ENCODE results near the gene LEFTY1.
"Not testable (repeated sequence)": the region's sequence is repeated elsewhere in the genome, so short reads cannot be mapped to it uniquely, and the experiment has no call there.

The LEFTY1 gene

DNA sequence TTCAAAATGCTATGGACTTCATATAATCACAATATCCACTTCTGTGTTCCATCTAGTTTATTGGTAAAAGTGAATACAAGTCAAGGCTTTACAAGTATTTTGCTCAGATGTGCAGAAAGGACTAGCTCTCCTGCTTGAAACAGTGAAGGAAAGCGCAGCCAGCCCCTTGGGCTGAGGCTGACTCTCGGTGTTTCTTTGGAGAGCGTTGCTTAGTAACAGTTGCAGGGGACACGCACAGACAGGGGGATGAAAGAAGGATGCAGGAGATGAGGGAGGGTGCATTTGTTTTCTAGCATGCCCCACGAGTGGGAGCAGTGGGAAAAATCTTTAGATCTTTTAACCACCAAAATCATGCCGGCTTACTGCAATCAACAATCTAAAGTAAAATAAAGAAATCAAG is 26.0 kb upstream of the LEFTY1 start:
- DNase-seq, result no peak

GRCh38 chr1:225914391-225914790 is 25.4 kb upstream of the LEFTY1 start:
- DNase-seq, result no peak

DNA sequence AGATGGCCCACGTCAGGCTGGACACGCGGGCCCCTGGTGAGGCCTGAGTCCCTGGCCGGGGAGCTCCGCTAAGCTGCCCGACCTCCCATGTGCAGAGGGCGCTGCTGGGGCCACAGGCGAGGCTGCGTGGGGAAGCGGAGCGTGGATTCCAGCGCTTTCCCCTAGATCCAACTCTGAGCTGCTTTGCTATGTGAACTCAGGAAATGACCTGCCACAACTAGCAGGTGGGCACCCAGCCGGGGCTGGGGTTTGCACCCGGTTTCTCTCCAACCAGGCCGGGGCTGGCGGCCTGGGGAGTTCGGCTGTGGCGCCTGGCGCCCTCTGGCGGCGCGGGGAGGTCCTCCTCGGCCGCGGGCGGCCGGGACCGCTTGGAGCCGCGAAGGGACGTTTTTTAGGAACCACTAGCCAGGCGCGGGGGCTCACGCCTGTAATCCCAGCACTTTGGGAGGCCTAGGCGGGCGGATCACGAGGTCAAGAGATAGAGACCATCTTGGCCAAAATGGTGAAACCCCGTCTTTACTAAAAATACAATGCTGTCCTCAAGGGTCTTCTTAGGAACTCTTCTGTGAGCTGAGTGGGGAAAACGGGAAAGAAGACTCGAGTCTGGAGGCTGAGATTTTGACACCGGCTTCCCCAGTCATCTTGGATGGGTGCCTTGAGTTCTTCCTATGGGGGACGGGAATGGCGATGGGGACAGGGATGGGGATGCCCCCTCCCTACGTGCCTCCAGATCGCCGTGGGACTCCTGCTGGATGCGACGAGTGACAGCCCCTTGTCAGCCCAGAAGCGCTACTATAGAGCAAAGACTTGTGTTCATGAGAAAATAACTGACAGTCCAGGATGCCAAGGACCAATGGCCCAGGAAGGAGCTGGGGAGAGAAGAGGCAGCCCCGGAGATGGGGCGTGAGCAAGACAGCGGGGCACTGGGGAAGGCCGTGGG is 22.5 kb upstream of the LEFTY1 start:
- DNase-seq, result peak; percentile 84

DNA sequence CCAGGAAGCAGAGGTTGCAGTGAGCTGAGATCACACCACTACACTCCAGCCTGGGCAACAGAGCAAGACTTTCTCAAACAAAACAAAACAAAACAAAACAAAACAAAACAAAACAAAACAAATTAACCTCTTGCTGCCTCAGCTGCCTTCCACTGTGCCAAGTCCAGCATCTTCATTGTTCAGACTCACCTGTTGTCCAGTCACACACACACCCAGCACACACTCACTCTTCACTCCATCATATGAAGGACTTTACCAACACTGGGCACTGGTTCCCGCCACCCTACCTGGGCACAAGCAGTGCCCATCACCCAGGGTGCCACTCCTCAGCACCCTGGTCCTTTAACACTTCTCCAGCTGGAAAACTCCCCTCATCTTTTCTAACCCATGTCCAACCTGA is 20.5 kb upstream of the LEFTY1 start:
- no peak for DNase-seq

DNA sequence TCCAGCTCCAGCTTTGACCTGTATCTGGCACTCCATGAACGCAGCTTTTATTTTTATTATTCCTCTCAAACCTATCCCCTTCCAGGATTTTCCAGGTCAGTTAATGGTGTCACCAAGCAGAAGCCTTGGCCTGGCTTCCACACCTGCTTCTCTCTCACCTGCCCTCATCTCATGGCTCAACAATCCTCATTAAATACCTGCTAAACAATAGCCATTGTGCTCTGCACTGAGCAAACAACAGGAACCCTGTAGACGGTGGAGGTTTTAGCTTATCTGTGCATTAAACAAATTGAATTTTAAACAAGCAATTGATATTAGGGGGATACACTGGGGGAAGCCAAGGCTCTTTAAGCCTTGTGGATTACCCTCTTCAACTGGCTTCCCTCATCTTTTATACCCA is 19.8 kb upstream of the LEFTY1 start:
- DNase-seq, result no peak

DNA sequence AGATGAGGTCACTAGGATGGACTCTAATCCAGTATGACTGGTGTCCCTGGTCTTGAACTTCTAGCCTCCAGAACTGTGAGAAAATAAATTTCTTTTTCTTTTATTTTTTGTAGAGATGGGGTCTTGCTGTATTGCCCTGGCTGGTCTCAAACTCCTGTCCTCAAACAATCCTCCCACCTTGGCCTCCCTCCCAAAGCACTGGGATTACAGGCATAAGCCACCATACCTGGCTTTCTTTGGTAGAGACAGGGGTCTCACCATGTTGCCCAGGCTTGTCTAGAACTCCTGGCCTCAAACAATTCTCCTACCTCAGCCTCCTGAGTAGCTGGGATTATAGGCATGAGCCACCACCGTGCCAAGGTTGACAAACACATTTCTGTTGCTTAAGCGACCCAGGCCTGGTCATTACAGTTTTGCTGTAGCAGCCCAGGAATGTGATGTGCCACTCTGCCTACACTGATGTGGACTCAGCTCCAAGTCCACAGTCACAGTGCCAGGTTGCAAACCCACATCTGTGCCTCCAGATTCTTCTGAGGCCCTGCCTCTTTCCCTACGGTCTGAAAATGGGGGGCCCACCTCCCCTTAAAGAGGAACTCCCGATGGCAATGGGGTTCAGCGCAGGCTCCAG is 19.2 kb upstream of the LEFTY1 start:
- DNase-seq, result no peak

DNA sequence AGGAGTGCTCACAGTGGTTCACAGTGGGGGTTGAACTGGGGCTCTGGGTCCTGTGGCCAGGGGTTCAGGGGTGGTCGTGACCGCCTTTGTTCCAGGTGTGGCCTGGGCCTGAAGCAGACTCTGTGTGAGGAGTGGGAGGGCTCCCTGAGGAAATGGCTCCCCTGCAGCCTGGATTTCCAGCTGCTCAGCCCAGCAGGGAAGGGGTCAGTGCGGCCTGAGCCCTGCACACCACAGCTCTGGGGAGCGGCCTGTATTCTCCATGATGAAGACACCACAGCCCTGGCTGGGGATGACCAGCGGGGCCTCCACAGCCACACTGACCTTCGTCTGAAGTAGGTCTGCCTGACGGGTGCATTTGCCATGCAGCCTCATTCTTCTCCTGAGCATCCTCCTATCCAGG is 18.4 kb upstream of the LEFTY1 start:
- DNase-seq, result no peak

DNA sequence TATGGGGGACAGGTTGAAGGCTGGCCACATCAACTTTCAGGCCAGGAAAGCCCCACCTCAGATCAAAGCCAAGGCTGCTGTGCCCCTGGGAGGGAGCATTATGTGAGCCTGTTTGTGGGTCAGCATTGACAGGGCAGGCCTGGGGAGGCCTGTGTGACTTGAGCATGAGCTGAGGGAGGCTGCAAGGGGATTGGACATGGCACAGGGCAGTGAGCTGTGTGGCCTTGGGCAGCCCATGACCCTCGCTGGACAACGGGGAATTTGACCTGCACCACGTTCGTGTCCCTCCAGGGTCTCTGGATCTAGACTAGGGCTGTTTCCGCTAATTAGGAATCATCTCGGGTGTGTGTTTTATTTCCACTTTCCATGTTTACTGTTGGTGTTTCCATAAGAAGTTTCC is 17.5 kb upstream of the LEFTY1 start:
- no peak for DNase-seq

DNA sequence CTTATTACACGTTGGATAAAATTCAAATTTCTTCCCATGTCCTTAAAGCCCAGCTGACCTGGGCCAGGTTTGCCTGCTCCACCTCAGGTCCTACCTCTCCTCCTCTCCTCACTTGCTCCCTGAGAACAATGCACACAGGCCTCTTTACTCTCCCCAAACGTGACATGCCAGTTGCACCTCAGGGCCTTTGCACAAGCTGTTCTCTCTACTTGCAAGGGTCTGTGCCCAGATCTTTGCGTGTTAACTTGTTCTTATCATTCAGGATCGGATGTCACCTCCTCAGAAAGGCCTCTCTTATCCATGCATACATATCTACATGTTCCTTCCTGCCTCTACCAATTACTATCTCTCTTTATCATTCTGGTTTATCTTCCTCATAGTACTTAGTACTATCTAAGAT is 14.7 kb upstream of the LEFTY1 start:
- DNase-seq, result no peak

GRCh38 chr1:225899044-225899925 is 10.3 kb upstream of the LEFTY1 start:
- no peak for DNase-seq

GRCh38 chr1:225897595-225898514 is 8.9 kb upstream of the LEFTY1 start:
- DNase-seq, result peak; percentile 44

DNA sequence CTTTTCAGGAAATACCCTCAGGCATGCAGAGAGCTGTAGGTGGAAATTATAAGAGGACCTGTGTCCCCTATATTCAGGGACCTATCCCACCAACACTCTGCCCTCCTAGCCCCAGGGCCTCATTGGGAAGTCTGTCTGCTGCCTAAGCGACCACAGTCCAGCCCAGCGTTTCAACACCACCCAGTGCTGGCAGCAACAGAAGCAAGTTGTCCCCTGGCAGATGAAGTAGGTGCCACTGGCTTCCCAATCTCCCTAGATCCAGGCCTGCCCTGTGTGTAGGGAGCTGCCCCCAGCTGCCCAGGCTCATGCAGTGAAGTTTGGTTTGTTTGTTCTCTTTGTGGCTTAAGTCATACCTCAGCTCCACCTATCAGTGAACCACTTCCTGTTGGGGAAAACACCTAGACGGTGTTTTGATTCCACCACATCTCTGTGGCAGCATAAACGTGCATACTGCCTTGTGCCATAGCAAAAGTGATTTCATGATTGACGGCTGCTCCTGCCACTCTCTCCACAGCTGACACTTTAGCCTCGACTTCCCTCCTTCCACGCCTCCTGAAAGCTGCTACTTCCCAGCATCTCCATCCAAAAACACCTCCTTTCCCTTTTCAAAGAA is 8.1 kb upstream of the LEFTY1 start:
- peak; percentile 57 for DNase-seq

- DNase-seq, result no peak
Observed at GRCh38 chr1:225896494-225896893, 7.5 kb upstream of the LEFTY1 start.

GRCh38 chr1:225892307-225892706 is 3.4 kb upstream of the LEFTY1 start:
- DNase-seq, result no peak

- DNase-seq, result no peak
Observed at GRCh38 chr1:225891229-225891972, 2.5 kb upstream of the LEFTY1 start.

DNA sequence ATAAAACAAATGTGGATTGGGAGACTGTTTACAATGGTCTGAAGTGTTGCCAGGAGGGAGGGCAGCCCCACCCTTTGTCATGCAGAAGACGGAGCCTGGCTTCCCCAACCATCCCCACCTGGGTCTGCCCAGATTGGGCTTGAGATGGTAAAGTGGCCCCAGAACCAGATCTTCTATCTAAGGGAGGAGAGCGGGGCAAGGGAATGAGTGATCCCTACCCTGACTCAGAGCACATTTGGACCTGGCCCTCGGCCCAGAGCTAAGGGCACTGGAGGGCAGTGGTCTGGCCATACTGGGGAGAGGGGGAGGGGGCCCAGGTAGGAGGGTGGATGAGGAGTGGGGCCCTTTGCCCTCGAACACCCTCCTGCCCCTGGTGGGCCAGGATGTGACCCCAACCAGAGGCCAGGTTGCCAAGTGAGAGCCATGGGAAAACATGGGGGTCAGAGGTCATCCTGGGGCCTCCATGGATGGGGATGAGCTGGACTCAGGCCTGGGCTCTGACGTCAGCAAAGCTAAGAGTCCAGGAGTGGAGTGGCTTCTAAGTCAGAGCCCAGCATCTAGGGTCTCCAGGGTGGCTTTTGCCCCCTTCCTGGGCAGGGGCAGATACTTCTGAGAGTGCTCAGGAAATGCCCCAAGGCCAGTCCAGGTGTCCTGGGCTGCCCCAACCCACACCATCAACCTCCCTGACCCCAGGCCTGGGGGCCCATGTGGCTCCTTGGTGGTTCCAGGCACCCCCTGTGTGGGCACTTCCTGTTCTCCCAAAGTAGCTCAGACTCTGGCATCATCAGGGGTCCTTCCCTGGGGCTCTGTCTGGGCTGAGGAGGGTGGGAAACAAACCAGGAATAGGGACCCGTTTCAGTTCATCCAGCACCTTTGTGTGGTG is 1.6 kb upstream of the LEFTY1 start:
- no peak for DNase-seq

DNA sequence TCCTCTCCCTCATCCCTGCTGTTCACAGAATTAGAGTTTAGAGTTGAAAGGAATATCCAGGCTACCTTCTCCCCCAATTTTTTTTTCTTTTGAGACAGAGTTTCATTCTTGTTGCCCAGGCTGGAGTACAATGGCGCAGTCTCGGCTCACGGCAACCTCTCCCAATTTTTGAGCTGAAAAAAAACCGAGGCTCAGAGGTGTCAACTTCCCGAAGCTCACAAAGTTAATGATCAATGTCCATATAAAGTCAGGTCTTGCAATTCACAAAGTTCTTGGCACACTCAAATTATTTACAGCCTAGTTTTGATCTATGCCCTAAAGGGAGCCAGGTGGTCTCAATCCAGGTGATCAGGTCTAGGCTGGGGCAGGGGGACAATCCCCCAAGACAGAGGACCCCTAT is 797 bp upstream of the LEFTY1 start:
- DNase-seq, result no peak

GRCh38 chr1:225888289-225888897 is 553 bp downstream of the LEFTY1 start:
- no peak for DNase-seq

- DNase-seq, result not testable (repeated sequence)
Observed at GRCh38 chr1:225887554-225888288, 1.2 kb downstream of the LEFTY1 start.
